Measurements from ENCODE around the gene PRDM16. TPM values are rescaled to one million over a fixed set of nuclear protein-coding genes. Genes with fewer than 3 reads are reported as not detected.

PRDM16 gene
- total RNA-seq, 1 experiment from 2014 or later, result 0.17 TPM

DNA sequence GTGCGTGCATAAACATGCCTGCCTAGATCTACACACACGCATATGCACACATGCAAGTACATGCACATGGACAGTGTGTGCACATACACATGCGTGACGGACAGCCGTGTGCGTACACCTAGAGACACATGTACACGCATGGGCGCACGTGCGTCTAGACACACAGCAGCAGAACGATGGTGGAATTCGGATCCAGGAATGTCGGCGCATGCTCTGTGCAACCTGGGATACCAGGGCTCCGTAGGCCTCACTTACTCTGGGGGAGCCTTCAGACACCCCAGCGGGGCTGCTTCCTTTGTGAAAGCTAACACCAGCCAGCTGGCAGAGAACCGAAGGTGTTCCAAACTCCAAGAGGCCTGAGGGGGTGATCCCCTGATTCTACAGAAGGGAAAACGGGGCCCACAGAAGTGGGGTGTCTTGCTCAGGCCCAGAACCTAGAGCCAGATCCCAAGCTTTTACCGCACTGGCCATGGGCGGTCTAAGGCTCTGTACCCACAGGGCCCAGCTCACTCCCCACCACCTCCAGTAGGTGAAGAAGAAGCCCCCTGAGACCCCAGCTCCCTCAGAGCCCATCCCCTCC is 358.0 kb downstream of the PRDM16 start:
- H3K36me3 Mint-ChIP-seq (ENCODE audit: insufficient read depth in 1 of 3, low read depth in 3 of 3), result 0 out of 7 replicates have a peak, but pooled peaks cover 0 to under 1% (median 0%) of the 10 kb centered on the region in 3 experiments
- Histone ChIP-seq H3K9ac (ENCODE audit: extremely low read depth, insufficient read length, low read length) (no peak overlapping the region), H3K23ac (ENCODE audit: insufficient read length, low read depth, low read length) (no peak overlapping the region), H2BK120ac (ENCODE audit: low read depth, low read length, poor library complexity, severe bottlenecking) (no peak overlapping the region), H3K4me1 (ENCODE audit: insufficient read depth, low read length) (no peaks in the 10 kb centered on the region), H2BK12ac (ENCODE audit: insufficient read length, low read depth, low read length) (no peak overlapping the region), H3K27ac (ENCODE audit: insufficient read length, low read depth, low read length) (no peak overlapping the region), H3K4ac (ENCODE audit: low read depth, low read length) (no peak overlapping the region), H4K91ac (ENCODE audit: insufficient read length, low read depth, low read length) (no peak overlapping the region), H2BK20ac (ENCODE audit: low read depth, low read length, poor library complexity, severe bottlenecking) (no peak overlapping the region), H2BK15ac (ENCODE audit: low read depth, low read length) (no peak overlapping the region), H3K79me1 (ENCODE audit: insufficient read depth, low read depth, low read length, poor library complexity, severe bottlenecking) (no peaks in the 10 kb centered on the region), H2AFZ (ENCODE audit: low read length) (no peak overlapping the region), H3K23me2 (ENCODE audit: insufficient read length, low read depth, low read length, poor library complexity, severe bottlenecking) (no peaks in the 10 kb centered on the region), H3K9me3 (ENCODE audit: control insufficient read depth, low read depth, low read length) (no peaks in the 10 kb centered on the region), H2BK5ac (ENCODE audit: insufficient read length, low read length) (no peak overlapping the region), H4K5ac (ENCODE audit: insufficient read length, low read depth, low read length) (no peak overlapping the region), H3K79me2 (ENCODE audit: insufficient read depth, low read length) (no peaks in the 10 kb centered on the region), H4K20me1 (ENCODE audit: control insufficient read depth, insufficient read depth, insufficient read length) (no peaks in the 10 kb centered on the region), H4K8ac (replicated peaks; ENCODE audit: insufficient read length, low read depth, low read length) (no peak overlapping the region), H3K27me3 (ENCODE audit: insufficient read depth, low read length) (no peaks in the 10 kb centered on the region), H3T11ph (ENCODE audit: low read length) (no peak overlapping the region), H3K4me2 (ENCODE audit: insufficient read depth, insufficient read length, low read length) (no peak overlapping the region), H2AK5ac (ENCODE audit: insufficient read length, low read length) (no peak overlapping the region), H3K18ac (ENCODE audit: insufficient read length, low read depth, low read length) (no peak overlapping the region), H3K14ac (ENCODE audit: insufficient read depth, low read length) (no peak overlapping the region), H3K56ac (ENCODE audit: insufficient read length, low read depth, low read length) (no peak overlapping the region)
- no peaks in the 10 kb centered on the region for H3K27me3 Mint-ChIP-seq (ENCODE audit: low read depth)
- H3K4me3 Mint-ChIP-seq, result no peak overlapping the region
- WGBS (ENCODE audit: extremely low coverage, insufficient read length, low lambda C conversion rate), result no CpG with 5 or more reads among the region's 20 CpGs
- no peak overlapping the region for H3K27ac Mint-ChIP-seq
- TF ChIP-seq, protein P1, sequence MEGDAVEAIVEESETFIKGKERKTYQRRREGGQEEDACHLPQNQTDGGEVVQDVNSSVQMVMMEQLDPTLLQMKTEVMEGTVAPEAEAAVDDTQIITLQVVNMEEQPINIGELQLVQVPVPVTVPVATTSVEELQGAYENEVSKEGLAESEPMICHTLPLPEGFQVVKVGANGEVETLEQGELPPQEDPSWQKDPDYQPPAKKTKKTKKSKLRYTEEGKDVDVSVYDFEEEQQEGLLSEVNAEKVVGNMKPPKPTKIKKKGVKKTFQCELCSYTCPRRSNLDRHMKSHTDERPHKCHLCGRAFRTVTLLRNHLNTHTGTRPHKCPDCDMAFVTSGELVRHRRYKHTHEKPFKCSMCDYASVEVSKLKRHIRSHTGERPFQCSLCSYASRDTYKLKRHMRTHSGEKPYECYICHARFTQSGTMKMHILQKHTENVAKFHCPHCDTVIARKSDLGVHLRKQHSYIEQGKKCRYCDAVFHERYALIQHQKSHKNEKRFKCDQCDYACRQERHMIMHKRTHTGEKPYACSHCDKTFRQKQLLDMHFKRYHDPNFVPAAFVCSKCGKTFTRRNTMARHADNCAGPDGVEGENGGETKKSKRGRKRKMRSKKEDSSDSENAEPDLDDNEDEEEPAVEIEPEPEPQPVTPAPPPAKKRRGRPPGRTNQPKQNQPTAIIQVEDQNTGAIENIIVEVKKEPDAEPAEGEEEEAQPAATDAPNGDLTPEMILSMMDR (conservative IDR thresholded peaks at IDR 0.05), result no peak
- DNase-seq, result no peak
- peaks cover 0 to 10% of the 10 kb centered on the region in 2 experiments; a peak in 3 of 4 replicates for H3K4me1 Mint-ChIP-seq
- no peaks in the 10 kb centered on the region; a peak in 1 of 5 replicates for H3K9me3 Mint-ChIP-seq

All from H9 (cell line).